GM23248 (cell line): ENCODE measurements around the gene GAK.

Experiments
- EZH2 ChIP-seq: fragments of 200-600 bp; sonication (generic); IDR thresholded peaks from 2 replicates; pipeline ENCODE4 v1.6.1; 2018; ENCODE audit warnings: antibody characterized with exemption, mild to moderate bottlenecking; ENCODE audit not compliant: insufficient read depth, poor library complexity, severe bottlenecking
- EZH2phosphoT487 ChIP-seq: fragments of 200-600 bp; sonication (generic); IDR thresholded peaks from 2 replicates; pipeline ENCODE4 v1.6.1; 2018; ENCODE audit warnings: antibody characterized with exemption, moderate library complexity, mild to moderate bottlenecking, low read depth; ENCODE audit not compliant: insufficient read depth

DNA sequence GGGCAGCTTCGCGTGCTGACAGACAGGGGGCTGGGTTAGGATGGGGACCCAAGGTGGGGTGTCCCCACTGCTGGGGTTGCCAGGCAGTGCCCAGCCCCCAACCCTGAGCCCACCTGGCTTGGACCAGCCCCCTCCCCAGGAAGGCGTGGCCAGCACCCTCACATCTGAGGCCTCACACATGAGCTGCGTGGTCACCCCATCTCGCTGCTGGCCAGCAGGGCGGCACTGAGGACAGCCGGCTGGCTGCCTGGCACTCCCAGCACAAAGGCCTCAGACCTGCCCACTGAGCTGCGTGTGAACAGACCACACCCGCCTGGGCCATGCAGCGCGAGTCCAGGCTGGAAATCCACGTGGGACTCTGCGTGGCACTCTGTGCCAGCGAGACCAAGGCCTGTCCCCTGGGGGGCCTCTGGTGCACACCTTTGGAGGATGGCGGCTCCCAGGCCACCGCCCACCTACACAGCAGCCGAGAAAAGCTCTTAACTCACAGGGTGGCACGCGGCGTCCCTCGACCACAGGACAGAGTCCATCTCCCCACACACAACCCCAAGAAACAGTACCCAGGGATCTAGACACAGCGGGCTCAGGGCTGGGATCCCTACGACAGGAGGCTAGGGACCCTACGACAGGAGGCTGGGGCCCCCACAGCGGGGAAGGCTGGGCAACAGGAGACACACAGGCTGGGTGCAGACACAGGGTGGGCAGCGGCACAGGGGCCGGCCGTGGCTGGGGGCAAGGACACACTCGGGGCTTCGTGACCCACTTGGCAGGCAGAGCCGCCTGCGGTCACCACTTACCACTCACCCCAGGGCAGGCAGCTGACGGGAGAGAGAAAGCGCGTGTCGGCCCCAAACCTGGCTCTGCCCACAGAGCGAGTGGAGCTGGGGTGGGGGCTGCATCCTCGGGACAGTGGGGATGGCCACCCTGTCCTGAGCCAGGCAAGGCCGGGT lies 31.4 kb upstream of the GAK start:
- TF ChIP-seq EZH2phosphoT487 (no peak), EZH2 (no peak)
